IMR-90 (cell line): Measurements from ENCODE around the gene COL2A1. TPM values are rescaled to one million over a fixed set of nuclear protein-coding genes. Genes with fewer than 3 reads are reported as not detected.

Source experiments
- ATAC-seq: fragments of 200-7000 bp; cut with Tn5 transposase; 2 replicates; pipeline ENCODE4 v1.9.1; 2020; ENCODE audit warnings: low read depth, mild to moderate bottlenecking, moderate library complexity
- BruUV-seq: library from RNA; stranded (reverse); fragments of 400-500 nt; replicated peaks from 2 replicates; lab custom pipeline; 2021; lab: Mats Ljungman, UMichigan
- CTCF ChIA-PET: fragments of 300-600 bp; formaldehyde crosslinking; extraction: SDS; loops from one replicate; lab custom pipeline; 2021; ENCODE audit warnings: antibody characterized with exemption; lab: Yijun Ruan, JAX
- POLR2A ChIA-PET: fragments of 300-600 bp; sonication (Branson Sonifier 250); formaldehyde crosslinking; loops from one replicate; lab custom pipeline; 2022; ENCODE audit warnings: antibody characterized with exemption; ENCODE audit not compliant: unreplicated experiment; lab: Charles Lee
- DNase-seq: peaks from one replicate; pipeline ENCODE4 v3.0.0; 2013
- H2AFZ ChIP-seq: replicated peaks from 2 replicates; pipeline ENCODE3; 2013; ENCODE audit warnings: low read length, mild to moderate bottlenecking; ENCODE audit not compliant: poor library complexity
- H2AK5ac ChIP-seq: 2 replicates; pipeline ENCODE4 v1.6.1; 2013; ENCODE audit warnings: low read depth, low read length, inconsistent platforms
- H2AK9ac ChIP-seq: replicated peaks from 2 replicates; pipeline ENCODE3; 2013; ENCODE audit warnings: mild to moderate bottlenecking, low read depth, low read length, moderate library complexity; ENCODE audit not compliant: poor library complexity
- H2BK120ac ChIP-seq: 2 replicates; pipeline ENCODE4 v1.6.1; 2013; ENCODE audit warnings: low read depth, low read length, inconsistent platforms
- H2BK15ac ChIP-seq: 3 replicates; pipeline ENCODE4 v1.6.1; 2013; ENCODE audit warnings: low read depth, low read length, inconsistent platforms
- H2BK20ac ChIP-seq: 2 replicates; pipeline ENCODE4 v1.6.1; 2013; ENCODE audit warnings: low read depth, mild to moderate bottlenecking, inconsistent platforms, low read length, moderate library complexity
- H2BK5ac ChIP-seq: 2 replicates; pipeline ENCODE4 v1.6.1; 2013; ENCODE audit warnings: mild to moderate bottlenecking, low read depth, low read length, inconsistent platforms; ENCODE audit not compliant: poor library complexity, severe bottlenecking
- H3K14ac ChIP-seq: replicated peaks from 2 replicates; pipeline ENCODE4 v1.6.1; 2013; ENCODE audit warnings: low read depth, low read length, inconsistent platforms
- H3K18ac ChIP-seq: 2 replicates; pipeline ENCODE4 v1.6.1; 2013; ENCODE audit warnings: low read depth, low read length, control low read depth
- H3K23ac ChIP-seq: 2 replicates; pipeline ENCODE4 v1.6.1; 2013; ENCODE audit warnings: low read depth, low read length, inconsistent platforms
- H3K27ac ChIP-seq: 2 replicates; pipeline ENCODE4 v1.5.1; 2013; ENCODE audit warnings: mild to moderate bottlenecking, control low read depth, low read length; ENCODE audit not compliant: insufficient read depth
- H3K27me3 ChIP-seq: 2 replicates; pipeline ENCODE4 v1.6.1; 2013; ENCODE audit warnings: low read length; ENCODE audit not compliant: control insufficient read depth, insufficient read depth
- H3K36me3 ChIP-seq: 2 replicates; pipeline ENCODE4 v1.6.1; 2013; ENCODE audit warnings: low read length, mixed read lengths; ENCODE audit not compliant: control insufficient read depth, insufficient read depth
- H3K4ac ChIP-seq: 2 replicates; pipeline ENCODE4 v1.6.1; 2013; ENCODE audit warnings: low read depth, low read length, inconsistent platforms
- H3K4me1 ChIP-seq: 2 replicates; pipeline ENCODE4 v1.6.1; 2013; ENCODE audit warnings: low read length, mixed read lengths; ENCODE audit not compliant: control insufficient read depth, insufficient read depth
- H3K4me2 ChIP-seq: 2 replicates; pipeline ENCODE4 v1.6.1; 2013; ENCODE audit warnings: low read depth, mild to moderate bottlenecking, control low read depth, low read length, moderate library complexity
- H3K4me3 ChIP-seq: 2 replicates; pipeline ENCODE4 v1.5.1; 2013; ENCODE audit warnings: low read depth, mild to moderate bottlenecking, control low read depth, low read length, moderate library complexity; ENCODE audit not compliant: insufficient read depth
- H3K56ac ChIP-seq: 2 replicates; pipeline ENCODE4 v1.6.1; 2013; ENCODE audit warnings: low read length, inconsistent platforms; ENCODE audit not compliant: insufficient read depth; ENCODE audit errors: extremely low read depth
- H3K79me1 ChIP-seq, 2 experiments: 2 replicates each; pipeline ENCODE4 v1.6.1; 2013; ENCODE audit warnings: low read length in 2 of 2, inconsistent platforms in 1 of 2, low read depth in 1 of 2
- H3K9ac ChIP-seq: 2 replicates; pipeline ENCODE4 v1.6.1; 2013; ENCODE audit warnings: low read depth, low read length, control low read depth
- H3K9me1 ChIP-seq: 2 replicates; pipeline ENCODE4 v1.6.1; 2013; ENCODE audit warnings: low read length, inconsistent platforms; ENCODE audit not compliant: insufficient read depth
- H3K9me3 ChIP-seq: 2 replicates; pipeline ENCODE4 v1.6.1; 2013; ENCODE audit warnings: low read length; ENCODE audit not compliant: control insufficient read depth, insufficient read depth
- H4K20me1 ChIP-seq: 2 replicates; pipeline ENCODE4 v1.6.1; 2013; ENCODE audit warnings: low read length, inconsistent platforms; ENCODE audit not compliant: insufficient read depth
- H4K5ac ChIP-seq: 2 replicates; pipeline ENCODE4 v1.6.1; 2013; ENCODE audit warnings: mild to moderate bottlenecking, low read depth, low read length, control low read depth
- H4K8ac ChIP-seq, 2 experiments: 2 replicates each; pipeline ENCODE4 v1.6.1; 2013; ENCODE audit warnings: low read depth in 2 of 2, low read length in 2 of 2, control low read depth in 1 of 2, inconsistent platforms in 1 of 2
- H4K91ac ChIP-seq: 2 replicates; pipeline ENCODE4 v1.6.1; 2013; ENCODE audit warnings: low read depth, low read length, inconsistent platforms; ENCODE audit not compliant: insufficient read depth
- BHLHE40 ChIP-seq: fragments of 150-350 bp; IDR thresholded peaks from 2 replicates; pipeline ENCODE4 v1.6.1; 2016; ENCODE audit warnings: mild to moderate bottlenecking, low read depth, low read length
- CHD1 ChIP-seq: IDR thresholded peaks from 2 replicates; pipeline ENCODE4 v1.6.1; 2012; ENCODE audit warnings: low read depth, low read length, improper control_type of control experiment
- MAFK ChIP-seq: IDR thresholded peaks from 2 replicates; pipeline ENCODE4 v1.6.1; 2012; ENCODE audit warnings: low read depth, low read length, improper control_type of control experiment
- POLR2A ChIP-seq: IDR thresholded peaks from 2 replicates; pipeline ENCODE4 v1.6.1; 2012; ENCODE audit warnings: mild to moderate bottlenecking, low read depth, low read length
- WGBS, 2 experiments: methylation state at CpG; one replicate each; pipeline versions ENCODE4 v1.1.5 to v1.1.7; 2013; ENCODE audit warnings: missing lambda C conversion rate in 2 of 2; ENCODE audit not compliant: insufficient read length in 1 of 2; ENCODE audit errors: extremely low coverage in 2 of 2; 5-methylcytosine and 5-hydroxymethylcytosine counted together
- dilution Hi-C: fragments of 300-500 bp; cut with HindIII; formaldehyde crosslinking; loops from one replicate; pipeline ENCODE4 v1.14.3; 2018; ENCODE audit warnings: low sequenced_read_pairs; ENCODE audit not compliant: unreplicated experiment
- in situ Hi-C: fragments of 300-500 bp; cut with MboI; formaldehyde crosslinking; loops from 3 replicates; pipeline ENCODE4 v1.14.3; 2019; ENCODE audit warnings: low sequenced_read_pairs, inconsistent platforms, mixed read lengths
- intact Hi-C: fragments of 100-400 bp; cut with micrococcal nuclease; formaldehyde crosslinking; loops from 2 replicates; pipeline ENCODE4 v1.10.0; 2022
- polyA plus RNA-seq, 3 experiments: library from polyadenylated mRNA; depleted of rRNA; stranded (reverse); fragments of >200 nt; gene quantifications; 2 replicates each; pipeline ENCODE4 v1.2.3, GENCODE V29; 2012; ENCODE audit warnings: low replicate concordance in 1 of 3
- total RNA-seq: library from RNA; depleted of rRNA; stranded (reverse); fragments of >200 nt; gene quantifications from 2 replicates; pipeline ENCODE4 v1.2.3, GENCODE V29; 2012
- TF ChIP-seq, protein P1 (sequence below): fragments of 150-350 bp; IDR thresholded peaks from 2 replicates; pipeline ENCODE4 v1.6.1; 2016; ENCODE audit warnings: low read depth, mild to moderate bottlenecking, low read length, moderate library complexity, borderline replicate concordance

Gene COL2A1
- total and polyA plus RNA-seq, 2 of the 4 experiments (the other 2 are of a cell fraction), result 0.05 TPM; not detected in 1

DNA sequence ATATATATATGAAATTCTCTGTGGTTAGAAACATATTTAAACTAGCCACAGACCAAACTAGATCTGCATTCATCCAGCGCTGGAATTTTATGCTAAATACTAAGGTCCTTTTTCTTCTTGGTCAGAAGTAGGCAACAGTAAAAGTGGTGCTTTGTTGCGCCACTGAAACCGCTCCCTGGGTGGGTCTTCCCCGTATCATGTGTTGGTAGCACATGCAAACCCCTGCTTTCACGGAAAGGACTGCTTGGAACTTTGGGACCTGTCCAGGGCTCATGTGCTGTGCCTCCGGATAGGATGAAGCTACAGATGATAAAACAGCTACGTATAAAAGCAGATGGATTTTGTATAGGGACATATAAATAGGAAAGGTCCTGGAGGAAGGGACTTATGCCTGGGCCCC is 40.1 kb upstream of the COL2A1 start:
- dilution Hi-C loops, result no loop called here

More for the DNA sequence above, 40.1 kb upstream of the COL2A1 start:
- POLR2A ChIA-PET, result no interaction called here
- H3K27me3 ChIP-seq, result no peaks in the 10 kb centered on the region
- H2BK5ac ChIP-seq, result no peak overlapping the region
- DNase-seq, result no peak
- no peak overlapping the region for H3K23ac ChIP-seq
- 100% methylated on average over 1 of the region's 7 CpGs; no CpG with 5 or more reads in 1 of the 2 experiments for WGBS, 2 experiments
- no peak overlapping the region for H4K91ac ChIP-seq
- H2AK5ac ChIP-seq, result no peak overlapping the region
- no peak overlapping the region for H3K4me2 ChIP-seq
- BruUV-seq, result no TSS peak
- ATAC-seq, result no peak
- H3K4me3 ChIP-seq, result no peak overlapping the region
- intact Hi-C loops, result no loop called here
- H3K4me1 ChIP-seq, result no peaks in the 10 kb centered on the region
- H4K5ac ChIP-seq, result no peak overlapping the region
- H2AK9ac ChIP-seq, result no peak overlapping the region
- H3K27ac ChIP-seq, result no peak overlapping the region
- in situ Hi-C loops, result no loop called here
- H2BK15ac ChIP-seq, result no peak overlapping the region
- no peaks in the 10 kb centered on the region for H3K9me3 ChIP-seq
- H3K9ac ChIP-seq, result no peak overlapping the region
- H3K56ac ChIP-seq, result no peak overlapping the region
- no peak overlapping the region for H4K8ac ChIP-seq
- H3K36me3 ChIP-seq, result peaks cover 13% of the 10 kb centered on the region
- CTCF ChIA-PET, result no interaction called here
- H2BK20ac ChIP-seq, result no peak overlapping the region
- no peak overlapping the region for H3K14ac ChIP-seq
- no peak overlapping the region for H3K4ac ChIP-seq
- no peaks in the 10 kb centered on the region for H3K79me1 ChIP-seq
- no peak overlapping the region for H2BK120ac ChIP-seq
- no peaks in the 10 kb centered on the region for H4K20me1 ChIP-seq
- TF ChIP-seq, protein P1, sequence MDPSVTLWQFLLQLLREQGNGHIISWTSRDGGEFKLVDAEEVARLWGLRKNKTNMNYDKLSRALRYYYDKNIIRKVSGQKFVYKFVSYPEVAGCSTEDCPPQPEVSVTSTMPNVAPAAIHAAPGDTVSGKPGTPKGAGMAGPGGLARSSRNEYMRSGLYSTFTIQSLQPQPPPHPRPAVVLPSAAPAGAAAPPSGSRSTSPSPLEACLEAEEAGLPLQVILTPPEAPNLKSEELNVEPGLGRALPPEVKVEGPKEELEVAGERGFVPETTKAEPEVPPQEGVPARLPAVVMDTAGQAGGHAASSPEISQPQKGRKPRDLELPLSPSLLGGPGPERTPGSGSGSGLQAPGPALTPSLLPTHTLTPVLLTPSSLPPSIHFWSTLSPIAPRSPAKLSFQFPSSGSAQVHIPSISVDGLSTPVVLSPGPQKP, result no peak
- TF ChIP-seq MAFK (no peak), CHD1 (no peak), POLR2A (no peak), BHLHE40 (no peak)
- no peak overlapping the region for H2AFZ ChIP-seq
- no peak overlapping the region for H3K18ac ChIP-seq
- H3K9me1 ChIP-seq, result no peaks in the 10 kb centered on the region; the same call in 1 of the 2 replicates
